GM12878 (cell line): ENCODE data around the gene TBXAS1. TPM values are rescaled to one million over a fixed set of nuclear protein-coding genes. Genes with fewer than 3 reads are reported as not detected.

Source experiments
- ATAC-seq: fragments of 200-7000 bp; cut with Tn5 transposase; 3 replicates; pipeline ENCODE4 v1.9.1; 2020; ENCODE audit warnings: mild to moderate bottlenecking, moderate library complexity
- BruUV-seq: library from RNA; stranded (reverse); fragments of 400-500 nt; replicated peaks from 2 replicates; lab custom pipeline; 2021; lab: Mats Ljungman, UMichigan
- CTCF ChIA-PET: fragments of 300-600 bp; sonication (Branson Sonifier 250); formaldehyde crosslinking; extraction: SDS; loops from one replicate; lab custom pipeline; 2021; ENCODE audit warnings: inconsistent platforms; lab: Yijun Ruan, JAX
- POLR2A ChIA-PET: fragments of 350-600 bp; formaldehyde crosslinking; extraction: SDS; loops from one replicate; lab custom pipeline; 2021; ENCODE audit warnings: inconsistent platforms; lab: Charles Lee
- RAD21 ChIA-PET: fragments of 300-600 bp; sonication (Branson Sonifier 250); formaldehyde crosslinking; loops from one replicate; lab custom pipeline; 2023; ENCODE audit warnings: antibody characterized with exemption; ENCODE audit not compliant: unreplicated experiment; lab: Charles Lee
- SMC1A ChIA-PET: fragments of 300-600 bp; sonication (Branson Sonifier 250); formaldehyde crosslinking; loops from one replicate; lab custom pipeline; 2023; ENCODE audit not compliant: unreplicated experiment, uncharacterized antibody; lab: Charles Lee
- DNase-seq: peaks from one replicate; pipeline ENCODE4 v3.0.0-alpha.2; 2011; ENCODE audit warnings: low read depth, low spot score
- FAIRE-seq: peaks from 3 replicates; lab custom pipeline; 2011; peaks lifted over from hg19 to GRCh38; lab: Jason Lieb, UNC
- H2AFZ ChIP-seq: 2 replicates; pipeline ENCODE4 v1.6.0; 2011; ENCODE audit warnings: low read depth, low read length, control low read depth; ENCODE audit not compliant: control insufficient read depth
- H3K27ac ChIP-seq: 2 replicates; pipeline ENCODE4 v1.5.1; 2011; ENCODE audit warnings: control low read depth; ENCODE audit not compliant: control insufficient read depth, insufficient read depth
- H3K27me3 ChIP-seq, 2 experiments: replicated peaks in 1 of 2; 2 replicates each; pipeline versions ENCODE4 v1.6.0 to v1.6.1; 2011; ENCODE audit warnings: low read length in 1 of 2; ENCODE audit not compliant: control insufficient read depth in 2 of 2, insufficient read depth in 2 of 2
- H3K36me3 ChIP-seq, 2 experiments: 2 replicates each; pipeline ENCODE4 v1.5.1; 2011; ENCODE audit warnings: low read length in 1 of 2; ENCODE audit not compliant: control insufficient read depth in 2 of 2, insufficient read depth in 2 of 2
- H3K4me1 ChIP-seq: 2 replicates; pipeline ENCODE4 v1.6.1; 2011; ENCODE audit warnings: mild to moderate bottlenecking, low read length, moderate library complexity, mixed read lengths; ENCODE audit not compliant: control insufficient read depth, insufficient read depth
- H3K4me2 ChIP-seq: 2 replicates; pipeline ENCODE4 v1.6.0; 2011; ENCODE audit warnings: control low read depth; ENCODE audit not compliant: control insufficient read depth, insufficient read depth
- H3K4me3 ChIP-seq: fragments of 200-600 bp; sonication (generic); 2 replicates; pipeline ENCODE4 v1.5.1; 2016
- H3K79me2 ChIP-seq: 2 replicates; pipeline ENCODE4 v1.6.0; 2011; ENCODE audit warnings: low read length; ENCODE audit not compliant: control insufficient read depth, insufficient read depth
- H3K9ac ChIP-seq: 2 replicates; pipeline ENCODE4 v1.8.0; 2011; ENCODE audit warnings: low read length, control low read depth, mixed read lengths; ENCODE audit not compliant: control insufficient read depth, insufficient read depth
- H3K9me3 ChIP-seq: replicated peaks from 3 replicates; pipeline ENCODE4 v1.5.1; 2011; ENCODE audit warnings: mild to moderate bottlenecking, low read length; ENCODE audit not compliant: control insufficient read depth, insufficient read depth
- H4K20me1 ChIP-seq: 2 replicates; pipeline ENCODE4 v1.6.0; 2011; ENCODE audit not compliant: control insufficient read depth, insufficient read depth
- ASH2L ChIP-seq: fragments of 300-600, 200-600 bp; sonication (generic); IDR thresholded peaks from 2 replicates; pipeline ENCODE4 v1.6.1; 2017; ENCODE audit warnings: low read depth, mild to moderate bottlenecking, borderline replicate concordance
- ESRRA ChIP-seq: IDR thresholded peaks from 2 replicates; pipeline ENCODE4 v1.6.1; 2012; ENCODE audit warnings: mild to moderate bottlenecking, low read length, improper control_type of control experiment
- IKZF1 ChIP-seq: fragments of 450-650 bp; conservative IDR thresholded peaks from 2 replicates; pipeline ENCODE4 v1.6.1; 2017; ENCODE audit warnings: antibody characterized with exemption, mild to moderate bottlenecking
- NR2C2 ChIP-seq: IDR thresholded peaks from 2 replicates; pipeline ENCODE4 v1.6.1; 2011; ENCODE audit warnings: borderline replicate concordance, low read depth; ENCODE audit not compliant: control insufficient read depth, insufficient read length
- RELB ChIP-seq: fragments of 450-650 bp; IDR thresholded peaks from 2 replicates; pipeline ENCODE4 v1.6.1; 2017; ENCODE audit warnings: low read depth, mild to moderate bottlenecking, moderate library complexity
- ZNF384 ChIP-seq: IDR thresholded peaks from 2 replicates; pipeline ENCODE4 v1.6.1; 2012; ENCODE audit warnings: low read depth, mild to moderate bottlenecking, low read length, improper control_type of control experiment, borderline replicate concordance
- WGBS: methylation state at CpG from one replicate; pipeline ENCODE4 v1.1.6; 2016; ENCODE audit warnings: low lambda C conversion rate; ENCODE audit not compliant: insufficient replicate concordance, insufficient coverage; ENCODE audit errors: missing lambda C conversion rate; 5-methylcytosine and 5-hydroxymethylcytosine counted together
- in situ Hi-C: fragments of 300-500 bp; cut with MboI; formaldehyde crosslinking; loops from 9 replicates; pipeline ENCODE4 v1.14.3; 2018; ENCODE audit warnings: mixed read lengths
- intact Hi-C: fragments of 100-400 bp; cut with micrococcal nuclease; formaldehyde crosslinking; loops from one replicate; pipeline ENCODE4 v1.14.2; 2022; ENCODE audit not compliant: unreplicated experiment
- polyA plus RNA-seq, 11 experiments: library from polyadenylated mRNA; depleted of rRNA in 4 of 11; unstranded in 6 of 11; stranded (reverse) in 5 of 11; fragments of >200 nt; fragmentation: Nextera tagmentation in 4 of 11; fragmentation: Illumina TruSeq in 1 of 11; extraction: Ambion mirVana in 4 of 11; extraction: Trizol in 1 of 11; gene quantifications; 1 replicate in 1 of 11; 2 replicates in 10 of 11; pipeline versions ENCODE4 v1.2.1 to v1.2.3, GENCODE V29; 2011 to 2016; ENCODE audit warnings: inconsistent platforms in 2 of 11, missing spikeins in 2 of 11, low read depth in 1 of 11
- total RNA-seq, 4 experiments: library from RNA; depleted of rRNA in 3 of 4; stranded (reverse); fragments of >200 nt in 3 of 4; fragmentation: Illumina TruSeq in 1 of 4; extraction: Trizol in 1 of 4; gene quantifications; 2 replicates each; pipeline versions ENCODE4 v1.2.1 to v1.2.3, GENCODE V29; 2013 to 2021

Gene TBXAS1
- total and polyA plus RNA-seq, 10 of the 15 experiments (the other 5 are each of a cell fraction or from before 2014, with no cell fraction given), result 1.5 to 32.7 (median 16.3) TPM

- TF ChIP-seq RELB, result no peak
- TF ChIP-seq ASH2L, result no peak
- no peak for TF ChIP-seq ZNF384
- TF ChIP-seq ESRRA, result no peak
Observed at GRCh38 chr7:139991911-139992310, 162.8 kb downstream of the TBXAS1 start (continued).

GRCh38 chr7:139992353-139993044 is 163.4 kb downstream of the TBXAS1 start:
- in situ Hi-C loops, result no loop called here
- no peaks in the 10 kb centered on the region for H3K4me1 ChIP-seq
- no peak overlapping the region for H2AFZ ChIP-seq
- 78% methylated on average over 14 of the region's 14 CpGs for WGBS
- H3K79me2 ChIP-seq, result no peaks in the 10 kb centered on the region
- no TSS peak for BruUV-seq
- intact Hi-C loops, result no loop called here
- no peak overlapping the region for H3K4me2 ChIP-seq
- H3K27ac ChIP-seq, result no peak overlapping the region
- no peaks in the 10 kb centered on the region for H4K20me1 ChIP-seq
- no peak overlapping the region for H3K9ac ChIP-seq
- no peaks in the 10 kb centered on the region for H3K36me3 ChIP-seq
- H3K4me3 ChIP-seq, result no peak overlapping the region
- no peaks in the 10 kb centered on the region for H3K9me3 ChIP-seq
- no peaks in the 10 kb centered on the region; a peak in 1 of 4 replicates for H3K27me3 ChIP-seq
- CTCF ChIA-PET, result interaction anchor here (1.6 kb wide), 1 partner anchor 346 kb away, joined by 9 read pairs; no protein-coding TSS in a partner anchor
- no peak for DNase-seq
- TF ChIP-seq NR2C2 (no peak), IKZF1 (no peak)
- ATAC-seq, result no peak
- FAIRE-seq, result no peak
- SMC1A ChIA-PET, result interaction anchor here (0.7 to 1.3 kb wide), 3 partner anchors 55 to 352 kb away, joined by 3 read pairs; no protein-coding TSS in a partner anchor
- RAD21 ChIA-PET, result no interaction called here
- POLR2A ChIA-PET, result no interaction called here
